ENCODE measurements around the gene POMP.

DNA sequence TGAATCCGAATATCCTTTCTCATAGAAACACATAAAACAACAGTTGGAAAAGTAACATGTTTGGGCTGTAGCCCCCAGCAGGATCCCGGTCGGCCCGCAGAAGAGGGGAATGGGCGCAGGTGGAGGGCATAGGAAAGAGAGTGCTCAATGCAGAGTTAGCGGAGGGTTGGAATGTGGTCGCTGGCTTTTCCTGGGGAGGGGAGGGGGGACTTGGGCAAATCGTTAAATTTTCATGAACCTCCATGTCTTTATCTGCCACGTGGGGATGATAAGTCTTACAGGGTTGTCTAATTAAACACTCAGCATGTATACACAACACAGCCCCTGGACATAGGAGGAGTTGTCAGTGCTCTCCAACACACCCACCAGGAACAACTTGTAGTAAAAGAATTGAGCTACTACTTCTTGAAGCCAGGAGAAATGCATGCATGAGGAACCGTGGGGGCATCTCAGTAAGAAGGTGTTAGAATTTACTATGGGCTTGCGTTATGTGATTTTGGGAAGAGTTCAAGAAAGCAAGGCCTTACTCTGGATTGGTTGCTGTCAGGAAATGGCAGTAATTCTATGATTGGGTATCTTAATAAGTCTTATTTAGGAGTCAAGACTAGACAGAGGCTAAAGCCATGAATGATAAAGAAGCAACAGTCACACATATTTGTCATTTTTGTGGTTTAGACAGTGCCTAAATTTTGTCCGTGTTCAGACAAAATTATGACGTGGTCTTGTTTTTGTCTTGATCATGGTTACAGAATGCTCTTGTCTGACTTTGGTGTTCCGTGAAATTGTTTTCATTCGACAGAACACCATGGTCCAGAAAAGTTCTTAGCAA is 60.5 kb downstream of the POMP start:
- TF ChIP-seq TCF7L2 (IDR thresholded peaks at IDR 0.05; ENCODE audit: low read depth, low read length) (no peak), POLR2AphosphoS5 (IDR thresholded peaks at IDR 0.05; ENCODE audit: low read depth, low read length) (no peak)
- TF ChIP-seq, protein P1, sequence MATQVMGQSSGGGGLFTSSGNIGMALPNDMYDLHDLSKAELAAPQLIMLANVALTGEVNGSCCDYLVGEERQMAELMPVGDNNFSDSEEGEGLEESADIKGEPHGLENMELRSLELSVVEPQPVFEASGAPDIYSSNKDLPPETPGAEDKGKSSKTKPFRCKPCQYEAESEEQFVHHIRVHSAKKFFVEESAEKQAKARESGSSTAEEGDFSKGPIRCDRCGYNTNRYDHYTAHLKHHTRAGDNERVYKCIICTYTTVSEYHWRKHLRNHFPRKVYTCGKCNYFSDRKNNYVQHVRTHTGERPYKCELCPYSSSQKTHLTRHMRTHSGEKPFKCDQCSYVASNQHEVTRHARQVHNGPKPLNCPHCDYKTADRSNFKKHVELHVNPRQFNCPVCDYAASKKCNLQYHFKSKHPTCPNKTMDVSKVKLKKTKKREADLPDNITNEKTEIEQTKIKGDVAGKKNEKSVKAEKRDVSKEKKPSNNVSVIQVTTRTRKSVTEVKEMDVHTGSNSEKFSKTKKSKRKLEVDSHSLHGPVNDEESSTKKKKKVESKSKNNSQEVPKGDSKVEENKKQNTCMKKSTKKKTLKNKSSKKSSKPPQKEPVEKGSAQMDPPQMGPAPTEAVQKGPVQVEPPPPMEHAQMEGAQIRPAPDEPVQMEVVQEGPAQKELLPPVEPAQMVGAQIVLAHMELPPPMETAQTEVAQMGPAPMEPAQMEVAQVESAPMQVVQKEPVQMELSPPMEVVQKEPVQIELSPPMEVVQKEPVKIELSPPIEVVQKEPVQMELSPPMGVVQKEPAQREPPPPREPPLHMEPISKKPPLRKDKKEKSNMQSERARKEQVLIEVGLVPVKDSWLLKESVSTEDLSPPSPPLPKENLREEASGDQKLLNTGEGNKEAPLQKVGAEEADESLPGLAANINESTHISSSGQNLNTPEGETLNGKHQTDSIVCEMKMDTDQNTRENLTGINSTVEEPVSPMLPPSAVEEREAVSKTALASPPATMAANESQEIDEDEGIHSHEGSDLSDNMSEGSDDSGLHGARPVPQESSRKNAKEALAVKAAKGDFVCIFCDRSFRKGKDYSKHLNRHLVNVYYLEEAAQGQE (IDR thresholded peaks at IDR 0.05; ENCODE audit: insufficient read depth in 1 of 2, low read depth in 2 of 2, low read length in 1 of 2) = no peak
- TF ChIP-seq, protein P2, sequence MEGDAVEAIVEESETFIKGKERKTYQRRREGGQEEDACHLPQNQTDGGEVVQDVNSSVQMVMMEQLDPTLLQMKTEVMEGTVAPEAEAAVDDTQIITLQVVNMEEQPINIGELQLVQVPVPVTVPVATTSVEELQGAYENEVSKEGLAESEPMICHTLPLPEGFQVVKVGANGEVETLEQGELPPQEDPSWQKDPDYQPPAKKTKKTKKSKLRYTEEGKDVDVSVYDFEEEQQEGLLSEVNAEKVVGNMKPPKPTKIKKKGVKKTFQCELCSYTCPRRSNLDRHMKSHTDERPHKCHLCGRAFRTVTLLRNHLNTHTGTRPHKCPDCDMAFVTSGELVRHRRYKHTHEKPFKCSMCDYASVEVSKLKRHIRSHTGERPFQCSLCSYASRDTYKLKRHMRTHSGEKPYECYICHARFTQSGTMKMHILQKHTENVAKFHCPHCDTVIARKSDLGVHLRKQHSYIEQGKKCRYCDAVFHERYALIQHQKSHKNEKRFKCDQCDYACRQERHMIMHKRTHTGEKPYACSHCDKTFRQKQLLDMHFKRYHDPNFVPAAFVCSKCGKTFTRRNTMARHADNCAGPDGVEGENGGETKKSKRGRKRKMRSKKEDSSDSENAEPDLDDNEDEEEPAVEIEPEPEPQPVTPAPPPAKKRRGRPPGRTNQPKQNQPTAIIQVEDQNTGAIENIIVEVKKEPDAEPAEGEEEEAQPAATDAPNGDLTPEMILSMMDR (IDR thresholded peaks at IDR 0.05) = no peak

Data from Panc1 (cell line).